ENCODE data around the gene KMT5C.

Gene KMT5C

DNA sequence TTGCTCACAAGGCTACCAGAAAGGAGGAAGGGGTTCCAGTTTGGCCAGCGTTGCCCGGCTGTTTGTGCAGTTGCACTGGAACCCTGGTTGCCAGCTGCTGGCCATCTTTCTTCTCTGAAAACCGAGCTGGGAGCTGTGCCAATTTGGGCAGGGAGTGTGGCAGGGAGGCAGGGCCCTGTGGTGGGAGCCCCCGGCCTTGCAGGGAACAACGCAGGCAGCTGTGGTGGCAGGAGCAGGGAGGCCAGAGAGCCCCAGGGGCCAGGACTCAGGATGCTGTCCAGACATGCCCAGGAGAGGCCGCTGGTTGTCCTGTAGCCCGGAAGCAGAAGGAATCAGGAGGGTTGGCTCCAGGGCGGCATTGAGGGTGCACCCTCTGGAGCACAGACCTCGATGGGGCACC lies 4.8 kb downstream of the KMT5C start:
- TF ChIP-seq, protein P1, sequence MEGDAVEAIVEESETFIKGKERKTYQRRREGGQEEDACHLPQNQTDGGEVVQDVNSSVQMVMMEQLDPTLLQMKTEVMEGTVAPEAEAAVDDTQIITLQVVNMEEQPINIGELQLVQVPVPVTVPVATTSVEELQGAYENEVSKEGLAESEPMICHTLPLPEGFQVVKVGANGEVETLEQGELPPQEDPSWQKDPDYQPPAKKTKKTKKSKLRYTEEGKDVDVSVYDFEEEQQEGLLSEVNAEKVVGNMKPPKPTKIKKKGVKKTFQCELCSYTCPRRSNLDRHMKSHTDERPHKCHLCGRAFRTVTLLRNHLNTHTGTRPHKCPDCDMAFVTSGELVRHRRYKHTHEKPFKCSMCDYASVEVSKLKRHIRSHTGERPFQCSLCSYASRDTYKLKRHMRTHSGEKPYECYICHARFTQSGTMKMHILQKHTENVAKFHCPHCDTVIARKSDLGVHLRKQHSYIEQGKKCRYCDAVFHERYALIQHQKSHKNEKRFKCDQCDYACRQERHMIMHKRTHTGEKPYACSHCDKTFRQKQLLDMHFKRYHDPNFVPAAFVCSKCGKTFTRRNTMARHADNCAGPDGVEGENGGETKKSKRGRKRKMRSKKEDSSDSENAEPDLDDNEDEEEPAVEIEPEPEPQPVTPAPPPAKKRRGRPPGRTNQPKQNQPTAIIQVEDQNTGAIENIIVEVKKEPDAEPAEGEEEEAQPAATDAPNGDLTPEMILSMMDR (IDR thresholded peaks at IDR 0.05), result no peak
- DNase-seq (ENCODE audit: low spot score), result no peak

DNA sequence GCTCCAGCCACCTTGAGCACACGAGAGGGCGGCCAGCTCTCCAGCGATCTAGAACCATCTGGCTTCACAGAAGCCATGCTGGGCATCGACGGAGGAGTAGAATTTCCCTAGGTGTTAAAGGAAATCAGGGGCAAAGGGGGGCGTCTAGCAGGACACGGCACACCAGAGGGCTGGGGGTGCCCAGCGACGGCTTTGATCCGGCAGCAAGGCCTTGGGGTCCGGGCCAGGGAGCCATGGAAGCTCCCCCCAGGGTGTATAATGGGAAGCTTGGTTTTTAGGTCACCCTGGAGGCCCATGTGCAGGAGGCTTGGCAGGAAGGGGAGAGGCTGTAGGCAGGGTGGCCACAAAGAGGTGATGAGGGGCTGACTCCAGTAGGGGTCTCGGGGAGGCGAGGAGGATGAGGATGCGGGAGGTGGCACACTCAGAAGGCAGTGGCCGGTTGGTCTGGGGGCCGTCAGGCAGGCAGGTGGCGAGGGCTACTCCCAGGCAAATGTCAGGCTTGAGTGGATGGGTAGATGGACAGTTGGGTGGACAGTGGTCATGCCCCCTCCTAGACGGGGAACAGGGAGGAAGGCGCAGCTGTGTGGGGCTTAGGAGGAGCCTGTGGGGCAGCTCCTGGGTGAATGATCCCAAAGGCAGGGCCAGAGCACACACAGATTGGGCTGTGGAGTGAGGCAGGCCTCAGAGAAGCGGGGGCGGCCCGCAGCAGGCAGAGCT lies 5.6 kb downstream of the KMT5C start:
- TF ChIP-seq, protein P1 (IDR thresholded peaks at IDR 0.05), result no peak
- Histone ChIP-seq H3K27ac (peak overlapping the region in 1 of 2 donors; percentile 51), H3K4me3 (no peak overlapping the region)
- no peak for DNase-seq (ENCODE audit: low spot score)

More for the DNA sequence above, 4.8 kb downstream of the KMT5C start:
- H3K4me3 ChIP-seq, result no peak overlapping the region
- H3K27ac ChIP-seq, result no peak overlapping the region

DNA sequence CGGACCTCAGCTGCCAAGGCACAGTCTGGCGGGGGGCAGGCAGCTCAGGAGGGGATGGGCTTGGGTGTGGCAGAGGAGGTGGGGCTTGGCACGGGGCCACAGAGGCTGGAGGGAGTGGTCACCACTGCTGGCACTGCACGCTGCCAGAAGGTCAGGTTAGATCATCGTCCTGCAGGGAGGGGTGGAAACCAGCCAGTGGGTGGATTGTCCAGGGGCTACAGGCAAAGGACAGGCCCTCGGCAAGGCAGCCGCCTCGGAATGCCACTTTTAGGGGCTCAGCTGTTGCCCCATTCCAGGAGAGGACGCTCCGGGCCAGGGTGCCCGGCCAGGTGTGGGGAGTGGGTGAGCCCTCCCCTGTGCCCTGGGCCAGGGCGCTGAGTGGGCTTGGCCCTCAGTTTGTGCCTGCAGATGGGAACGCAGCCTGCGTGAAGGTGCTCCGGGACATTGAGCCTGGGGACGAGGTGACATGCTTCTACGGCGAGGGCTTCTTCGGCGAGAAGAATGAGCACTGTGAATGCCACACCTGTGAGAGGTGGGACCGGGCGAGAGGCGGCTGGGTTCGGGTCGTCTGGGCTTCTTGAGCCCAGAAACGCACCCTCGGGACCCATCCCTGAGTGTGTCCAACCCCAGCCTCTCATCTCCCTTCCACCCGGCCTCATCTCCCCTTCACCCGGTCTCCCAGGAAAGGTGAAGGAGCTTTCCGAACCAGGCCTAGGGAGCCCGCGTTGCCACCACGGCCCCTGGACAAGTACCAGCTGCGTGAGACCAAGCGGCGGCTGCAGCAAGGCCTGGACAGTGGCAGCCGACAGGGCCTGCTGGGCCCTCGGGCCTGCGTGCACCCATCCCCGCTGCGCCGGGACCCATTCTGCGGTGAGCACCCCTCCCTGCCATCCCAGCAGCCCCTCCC lies 6.4 kb downstream of the KMT5C start:
- DNase-seq (ENCODE audit: low spot score), result no peak
- peak overlapping the region in 1 of 2 donors; percentile 51 for H3K27ac ChIP-seq

DNA sequence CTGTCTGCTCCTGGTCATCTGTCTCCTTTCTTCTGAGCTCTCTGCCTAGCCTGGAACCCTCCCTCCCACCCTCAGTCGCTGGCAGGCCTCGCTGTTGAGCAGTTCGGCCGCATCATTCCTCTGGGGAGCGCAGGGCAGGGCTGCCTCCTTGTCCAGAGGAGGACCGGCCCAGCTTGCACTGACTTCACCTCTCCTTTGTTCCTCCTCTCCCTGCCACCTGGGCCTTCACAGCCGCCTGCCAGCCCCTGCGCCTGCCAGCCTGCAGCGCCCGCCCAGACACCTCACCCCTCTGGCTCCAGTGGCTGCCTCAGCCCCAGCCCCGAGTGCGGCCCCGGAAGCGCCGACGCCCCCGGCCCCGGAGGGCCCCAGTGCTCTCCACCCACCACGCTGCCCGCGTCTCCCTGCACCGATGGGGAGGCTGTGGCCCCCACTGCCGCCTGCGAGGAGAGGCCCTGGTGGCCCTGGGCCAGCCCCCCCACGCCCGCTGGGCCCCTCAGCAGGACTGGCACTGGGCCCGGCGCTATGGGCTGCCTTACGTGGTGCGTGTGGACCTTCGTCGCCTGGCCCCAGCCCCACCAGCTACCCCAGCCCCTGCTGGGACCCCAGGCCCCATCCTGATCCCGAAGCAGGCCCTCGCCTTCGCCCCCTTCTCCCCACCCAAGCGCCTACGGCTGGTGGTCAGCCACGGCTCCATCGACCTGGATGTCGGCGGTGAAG lies 7.2 kb downstream of the KMT5C start:
- TF ChIP-seq, protein P1 (IDR thresholded peaks at IDR 0.05), result no peak
- H3K4me3 ChIP-seq, result no peak overlapping the region
- no peak for DNase-seq (ENCODE audit: low spot score)
- H3K27ac ChIP-seq, result peak overlapping the region in 1 of 2 donors; percentile 56

More for the DNA sequence above, 6.4 kb downstream of the KMT5C start:
- TF ChIP-seq, protein P1 (IDR thresholded peaks at IDR 0.05), result no peak
- H3K4me3 ChIP-seq, result no peak overlapping the region

DNA sequence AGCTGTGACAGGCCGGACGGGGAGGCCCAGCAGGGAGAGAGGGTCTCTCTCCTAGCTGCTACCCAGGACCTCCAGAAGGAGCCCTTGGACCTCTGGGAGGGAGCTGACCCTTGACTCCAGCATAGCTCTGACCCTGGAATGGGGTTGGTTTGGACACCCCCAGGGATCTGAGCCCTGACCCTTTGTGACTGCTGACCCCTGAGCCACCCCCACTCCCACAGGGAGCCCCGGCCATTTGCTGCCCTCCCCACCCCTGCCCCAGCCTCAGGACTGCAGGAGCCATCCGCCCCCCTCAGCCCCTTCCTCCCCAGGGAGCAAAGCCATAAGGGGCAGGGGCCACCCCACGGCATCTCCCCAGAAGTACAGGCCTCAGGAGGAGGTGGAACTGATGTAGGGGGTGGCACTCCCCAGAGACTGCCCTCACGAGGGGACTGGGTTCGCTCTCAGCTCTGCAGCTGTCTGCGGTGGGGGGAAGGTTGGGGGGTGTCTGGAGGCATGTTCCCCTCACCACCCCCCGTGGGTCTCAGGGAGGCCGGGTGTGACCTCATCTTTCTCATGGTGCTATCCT lies 7.8 kb downstream of the KMT5C start:
- TF ChIP-seq, protein P1 (IDR thresholded peaks at IDR 0.05), result no peak
- DNase-seq (ENCODE audit: low spot score), result no peak
- H3K4me3 ChIP-seq, result no peak overlapping the region
- peak overlapping the region in 1 of 2 donors; percentile 56 for H3K27ac ChIP-seq

DNA sequence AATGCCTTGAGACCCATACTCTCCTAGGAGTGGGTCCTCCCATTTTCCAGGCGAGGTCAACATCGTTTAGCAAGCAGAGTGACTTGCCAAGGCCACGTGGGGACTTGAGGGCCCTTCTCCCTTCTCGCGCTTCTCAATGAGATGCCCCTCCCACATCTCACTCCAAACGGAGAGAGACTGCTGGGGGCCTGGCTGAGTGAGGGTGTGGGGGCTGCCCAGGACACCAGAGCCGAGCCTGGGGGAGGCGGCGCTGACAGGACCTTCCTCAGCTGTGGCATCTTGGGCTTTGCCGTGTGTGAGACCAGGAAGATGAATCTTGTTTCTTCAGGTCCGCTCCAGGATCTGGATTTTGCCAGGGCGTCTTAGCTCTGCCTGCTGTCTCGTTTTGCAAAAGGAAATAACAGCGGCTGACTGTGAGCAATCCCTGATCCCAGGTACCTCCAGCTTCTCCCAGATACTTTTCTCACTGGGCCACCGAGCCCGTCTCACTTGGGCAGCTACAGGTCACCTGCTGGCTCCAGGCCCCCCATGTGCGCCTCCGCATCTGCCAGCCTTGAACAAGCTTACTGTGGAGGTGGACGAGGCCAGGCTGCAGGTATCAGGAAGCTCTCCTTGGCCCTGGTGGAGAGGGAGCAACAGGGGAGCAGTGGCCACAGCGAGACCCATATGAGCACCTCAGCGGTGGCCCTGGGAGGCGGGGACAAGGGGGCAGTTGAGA lies 8.8 kb downstream of the KMT5C start:
- H3K27ac ChIP-seq, result no peak overlapping the region
- no peak overlapping the region for H3K4me3 ChIP-seq
- DNase-seq (ENCODE audit: low spot score), result no peak
- TF ChIP-seq, protein P1 (IDR thresholded peaks at IDR 0.05), result no peak

All from coronary artery (tissue), 2 donors.